ENCODE data around the gene GNA12. TPM values are rescaled to one million over a fixed set of nuclear protein-coding genes. Genes with fewer than 3 reads are reported as not detected.

Gene GNA12, protein sequence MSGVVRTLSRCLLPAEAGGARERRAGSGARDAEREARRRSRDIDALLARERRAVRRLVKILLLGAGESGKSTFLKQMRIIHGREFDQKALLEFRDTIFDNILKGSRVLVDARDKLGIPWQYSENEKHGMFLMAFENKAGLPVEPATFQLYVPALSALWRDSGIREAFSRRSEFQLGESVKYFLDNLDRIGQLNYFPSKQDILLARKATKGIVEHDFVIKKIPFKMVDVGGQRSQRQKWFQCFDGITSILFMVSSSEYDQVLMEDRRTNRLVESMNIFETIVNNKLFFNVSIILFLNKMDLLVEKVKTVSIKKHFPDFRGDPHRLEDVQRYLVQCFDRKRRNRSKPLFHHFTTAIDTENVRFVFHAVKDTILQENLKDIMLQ
- total RNA-seq: 18.9 and 23.9 TPM in 2 replicates

DNA sequence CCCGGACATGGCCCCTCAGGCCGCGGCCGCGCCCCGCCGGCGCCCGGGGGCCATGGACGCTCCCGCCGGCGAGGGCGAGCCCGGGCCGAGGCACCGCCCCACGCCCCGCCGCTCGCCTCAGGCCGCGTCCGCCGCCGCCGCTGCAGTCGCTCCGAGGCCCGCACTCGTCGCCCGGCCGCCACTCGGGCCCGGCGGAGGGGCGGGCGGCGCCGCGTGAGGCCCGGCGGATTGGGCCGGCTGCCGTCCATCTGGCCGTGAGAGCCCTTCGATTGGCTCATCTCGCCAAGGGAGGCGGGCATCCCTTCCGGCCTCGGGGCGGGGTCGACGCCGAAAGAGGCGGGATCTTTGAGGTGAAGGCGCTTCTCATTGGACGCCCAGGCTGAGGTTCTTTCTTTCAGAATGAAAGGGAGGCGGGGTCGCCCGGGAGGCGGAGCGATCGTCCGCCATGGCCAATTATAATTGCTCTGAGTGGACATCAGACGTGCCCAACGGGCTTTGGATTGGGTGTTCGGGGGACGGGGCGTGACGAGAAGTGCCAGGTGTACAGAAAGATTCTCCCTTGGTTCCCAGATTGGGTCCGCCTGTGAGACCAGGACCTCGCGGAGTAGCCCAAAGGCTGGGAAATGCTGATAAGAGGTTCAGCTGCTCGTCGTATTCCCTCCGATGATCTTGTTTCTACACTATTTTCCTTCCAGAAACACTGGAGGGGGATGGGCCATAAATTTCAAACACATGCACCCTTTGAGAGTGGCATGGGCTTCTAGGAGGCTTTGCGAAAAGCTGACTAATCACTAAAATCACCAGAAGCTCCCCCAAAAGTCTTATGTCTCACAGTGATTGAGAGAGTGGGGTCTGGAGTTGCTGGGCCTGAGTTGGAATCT lies at the start of gene GNA12:
TSS of gene GNA12 (minus strand) at position 156 of the 881 bp plus-strand sequence. CDS start at position 9, 147 bp downstream.

DNA sequence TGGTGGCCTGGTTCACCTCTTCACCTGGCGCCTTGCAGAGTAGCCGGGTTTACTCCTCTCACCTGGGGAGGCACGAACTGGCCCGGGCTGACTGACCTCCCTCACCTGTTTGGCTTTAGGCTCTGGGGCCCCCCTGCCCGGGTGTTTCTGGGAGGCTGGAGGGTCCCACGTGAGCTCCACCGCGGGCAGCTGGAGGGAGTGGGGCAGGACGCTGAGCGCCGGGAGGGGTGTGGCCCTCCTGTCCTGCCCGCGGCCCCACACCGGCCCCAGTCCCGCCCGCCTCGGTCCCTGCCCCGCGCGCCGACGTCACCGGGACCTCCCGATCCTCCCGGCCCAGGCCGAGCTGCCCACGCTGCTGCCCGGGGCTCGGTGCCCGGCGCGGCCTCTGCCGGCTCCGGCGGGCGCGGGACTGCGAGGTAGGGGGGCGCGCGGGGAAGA lies 156.2 kb downstream of the GNA12 start, which contains the start of gene AMZ1:
TSS of gene AMZ1 (plus strand) at position 322 of the 438 bp plus-strand sequence. CDS start 12,250 bp downstream, outside the sequence.

Other genes starting within 250 kb of the GNA12 start
- 34.8 and 36.3 TPM in 2 replicates for gene TTYH3, start 212.3 kb downstream of the GNA12 start, total RNA-seq
- under 0.01 and 0.04 TPM in 2 replicates for gene AMZ1, start 156.1 kb downstream of the GNA12 start, total RNA-seq
- 0.95 and 2.1 TPM in 2 replicates for gene CARD11, start 199.6 kb upstream of the GNA12 start, total RNA-seq